Medulla oblongata (tissue), 1 donor: ENCODE results near the gene MAGEA12.
"Not testable (repeated sequence)": the region's sequence is repeated elsewhere in the genome, so short reads cannot be mapped to it uniquely, and the experiment has no call there.

Experiments used
- DNase-seq: peaks from one replicate; pipeline ENCODE4 v3.0.0-alpha.2; 2015; ENCODE audit errors: extremely low spot score

The MAGEA12 gene, protein sequence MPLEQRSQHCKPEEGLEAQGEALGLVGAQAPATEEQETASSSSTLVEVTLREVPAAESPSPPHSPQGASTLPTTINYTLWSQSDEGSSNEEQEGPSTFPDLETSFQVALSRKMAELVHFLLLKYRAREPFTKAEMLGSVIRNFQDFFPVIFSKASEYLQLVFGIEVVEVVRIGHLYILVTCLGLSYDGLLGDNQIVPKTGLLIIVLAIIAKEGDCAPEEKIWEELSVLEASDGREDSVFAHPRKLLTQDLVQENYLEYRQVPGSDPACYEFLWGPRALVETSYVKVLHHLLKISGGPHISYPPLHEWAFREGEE

DNA sequence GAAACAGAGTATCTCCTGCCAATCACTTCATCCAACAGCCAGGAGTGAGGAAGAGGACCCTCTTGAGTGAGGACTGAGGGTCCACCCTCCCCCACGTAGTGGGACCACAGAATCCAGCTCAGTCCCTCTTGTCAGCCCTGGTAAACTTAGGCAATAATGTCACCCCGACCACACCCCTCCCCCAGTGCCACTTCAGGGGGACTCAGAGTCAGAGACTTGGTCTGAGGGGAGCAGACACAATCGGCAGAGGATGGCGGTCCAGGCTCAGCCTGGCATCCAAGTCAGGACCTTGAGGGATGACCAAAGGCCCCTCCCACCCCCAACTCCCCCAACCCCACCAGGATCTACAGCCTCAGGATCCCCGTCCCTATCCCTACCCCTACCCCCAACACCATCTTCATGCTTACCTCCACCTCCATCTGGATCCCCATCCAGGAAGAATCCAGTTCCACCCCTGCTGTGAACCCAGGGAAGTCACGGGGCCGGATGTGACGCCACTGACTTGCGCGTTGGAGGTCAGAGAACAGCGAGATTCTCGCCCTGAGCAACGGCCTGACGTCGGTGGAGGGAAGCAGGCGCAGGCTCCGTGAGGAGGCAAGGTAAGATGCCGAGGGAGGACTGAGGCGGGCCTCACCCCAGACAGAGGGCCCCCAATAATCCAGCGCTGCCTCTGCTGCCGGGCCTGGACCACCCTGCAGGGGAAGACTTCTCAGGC, at the start of gene MAGEA12, which contains the start of gene CSAG1:
Gene MAGEA12, plus strand, starts transcription at position 497 of the 715 bp plus-strand sequence. CDS start 2,405 bp downstream, outside the sequence.
Gene CSAG1, minus strand, starts transcription at position 461 of the 715 bp plus-strand sequence. CDS start 1,261 bp downstream, outside the sequence.
- DNase-seq: no peak

- DNase-seq: not testable (repeated sequence)
These were observed 35.3 kb upstream of the MAGEA12 start, which contains the start of gene MAGEA3 for GRCh38 chrX:152697952-152698931. MAGEA3 (plus strand) TSS chrX:152698794; CDS start chrX:152700833, 2,039 bp downstream.

DNA sequence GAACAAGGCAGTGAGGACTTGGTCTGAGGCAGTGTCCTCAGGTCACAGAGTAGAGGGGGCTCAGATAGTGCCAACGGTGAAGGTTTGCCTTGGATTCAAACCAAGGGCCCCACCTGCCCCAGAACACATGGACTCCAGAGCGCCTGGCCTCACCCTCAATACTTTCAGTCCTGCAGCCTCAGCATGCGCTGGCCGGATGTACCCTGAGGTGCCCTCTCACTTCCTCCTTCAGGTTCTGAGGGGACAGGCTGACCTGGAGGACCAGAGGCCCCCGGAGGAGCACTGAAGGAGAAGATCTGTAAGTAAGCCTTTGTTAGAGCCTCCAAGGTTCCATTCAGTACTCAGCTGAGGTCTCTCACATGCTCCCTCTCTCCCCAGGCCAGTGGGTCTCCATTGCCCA, 33.2 kb upstream of the MAGEA12 start:
- not testable (repeated sequence) for DNase-seq

- not testable (repeated sequence) for DNase-seq
These were observed 27.1 kb upstream of the MAGEA12 start for GRCh38 chrX:152706500-152706899.

DNA sequence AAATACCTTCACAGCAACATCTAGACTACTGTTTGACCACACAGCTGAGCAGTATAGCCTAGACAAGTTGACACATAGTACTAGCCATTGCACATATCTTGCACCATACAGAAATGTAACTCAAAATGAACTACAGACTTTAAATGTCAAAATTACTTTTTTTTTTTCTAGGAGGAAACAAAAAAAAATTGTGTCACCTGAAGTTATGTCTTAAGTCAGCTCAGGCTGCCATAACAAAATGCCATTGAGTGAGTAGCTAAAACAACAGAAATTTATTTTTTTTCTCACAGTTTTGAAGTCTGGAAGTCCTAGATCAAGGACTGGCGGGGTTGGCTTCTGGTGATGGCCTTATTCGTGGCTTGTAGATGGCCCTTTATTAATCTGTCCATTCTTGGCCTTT, 24.4 kb upstream of the MAGEA12 start, which contains the start of gene CSAG2:
Gene CSAG2, minus strand, starts transcription at position 101 of the 400 bp plus-strand sequence. CDS start 161 bp downstream, outside the sequence.
- not testable (repeated sequence) for DNase-seq

- not testable (repeated sequence) for DNase-seq
These were observed 20.4 kb upstream of the MAGEA12 start for GRCh38 chrX:152713195-152713594.

DNA sequence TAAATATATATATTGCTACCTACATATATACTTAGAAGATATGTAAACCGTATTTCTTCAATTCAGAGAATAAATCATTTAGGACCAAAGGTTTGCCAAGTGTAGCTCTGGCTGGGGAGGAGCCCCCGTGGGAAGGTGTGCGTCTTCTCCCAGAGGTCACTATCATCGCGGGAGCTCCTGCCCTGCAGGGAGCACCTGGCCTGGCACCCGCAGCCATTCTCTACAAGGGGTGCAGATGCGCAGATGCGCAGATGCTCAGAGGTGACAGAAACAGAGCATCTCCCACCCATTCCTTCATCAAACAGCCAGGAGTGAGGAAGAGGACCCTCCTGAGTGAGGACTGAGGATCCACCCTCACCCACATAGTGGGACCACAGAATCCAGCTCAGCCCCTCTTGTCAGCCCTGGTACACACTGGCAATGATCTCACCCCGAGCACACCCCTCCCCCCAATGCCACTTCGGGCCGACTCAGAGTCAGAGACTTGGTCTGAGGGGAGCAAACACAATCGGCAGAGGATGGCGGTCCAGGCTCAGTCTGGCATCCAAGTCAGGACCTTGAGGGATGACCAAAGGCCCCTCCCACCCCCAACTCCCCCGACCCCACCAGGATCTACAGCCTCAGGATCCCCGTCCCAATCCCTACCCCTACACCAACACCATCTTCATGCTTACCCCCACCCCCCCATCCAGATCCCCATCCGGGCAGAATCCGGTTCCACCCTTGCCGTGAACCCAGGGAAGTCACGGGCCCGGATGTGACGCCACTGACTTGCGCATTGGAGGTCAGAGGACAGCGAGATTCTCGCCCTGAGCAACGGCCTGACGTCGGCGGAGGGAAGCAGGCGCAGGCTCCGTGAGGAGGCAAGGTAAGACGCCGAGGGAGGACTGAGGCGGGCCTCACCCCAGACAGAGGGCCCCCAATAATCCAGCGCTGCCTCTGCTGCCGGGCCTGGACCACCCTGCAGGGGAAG, 19.5 kb upstream of the MAGEA12 start, which contains the start of gene MAGEA2B:
Gene MAGEA2B, plus strand, starts transcription at position 814 of the 973 bp plus-strand sequence. CDS start 2,479 bp downstream, outside the sequence.
- DNase-seq: not testable (repeated sequence)

DNA sequence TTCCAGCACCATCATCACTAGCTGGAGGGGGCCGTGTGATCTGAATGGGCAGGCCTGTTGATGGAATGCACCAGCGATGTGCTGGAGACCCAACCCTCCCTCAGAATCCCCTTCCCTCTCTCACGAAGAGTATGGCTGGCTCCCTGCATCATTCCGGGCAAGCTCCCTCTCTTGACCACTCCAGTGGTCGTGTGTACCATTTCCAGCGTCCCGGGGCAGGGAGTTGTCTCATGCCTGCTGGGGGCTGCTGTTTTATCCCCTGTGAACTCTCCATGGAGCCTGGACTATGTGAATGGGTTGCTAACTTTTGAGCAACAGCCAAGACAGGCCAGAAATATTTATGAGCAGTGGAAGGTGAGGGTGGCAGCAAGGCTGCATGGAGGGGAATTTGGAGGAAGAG, 8.1 kb upstream of the MAGEA12 start:
- no peak for DNase-seq

DNA sequence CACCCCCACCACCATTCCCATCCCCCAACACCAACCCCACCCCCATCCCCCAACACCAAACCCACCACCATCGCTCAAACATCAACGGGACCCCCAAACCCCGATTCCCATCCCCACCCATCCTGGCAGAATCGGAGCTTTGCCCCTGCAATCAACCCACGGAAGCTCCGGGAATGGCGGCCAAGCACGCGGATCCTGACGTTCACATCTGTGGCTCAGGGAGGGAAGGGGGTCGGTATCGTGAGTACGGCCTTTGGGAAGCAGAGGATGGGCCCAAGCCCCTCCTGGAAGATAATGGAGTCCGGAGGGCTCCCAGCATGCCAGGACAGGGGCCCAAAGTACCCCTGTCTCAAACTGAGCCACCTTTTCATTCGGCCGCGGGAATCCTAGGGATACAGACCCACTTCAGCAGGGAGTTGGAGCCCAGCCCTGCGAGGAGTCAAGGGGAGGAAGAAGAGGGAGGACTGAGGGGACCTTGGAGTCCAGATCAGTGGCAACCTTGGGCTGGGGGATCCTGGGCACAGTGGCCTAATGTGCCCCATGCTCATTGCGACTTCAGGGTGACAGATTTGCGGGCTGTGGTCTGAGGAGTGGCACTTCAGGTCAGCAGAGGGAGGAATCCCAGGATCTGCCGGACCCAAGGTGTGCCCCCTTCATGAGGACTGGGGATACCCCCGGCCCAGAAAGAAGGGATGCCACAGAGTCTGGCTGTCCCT, 744 bp downstream of the MAGEA12 start:
- DNase-seq: not testable (repeated sequence)

- no peak for DNase-seq
These were observed 1.5 kb downstream of the MAGEA12 start for GRCh38 chrX:152735101-152735500.

GRCh38 chrX:152735860-152736511, 2.4 kb downstream of the MAGEA12 start:
- no peak for DNase-seq

DNA sequence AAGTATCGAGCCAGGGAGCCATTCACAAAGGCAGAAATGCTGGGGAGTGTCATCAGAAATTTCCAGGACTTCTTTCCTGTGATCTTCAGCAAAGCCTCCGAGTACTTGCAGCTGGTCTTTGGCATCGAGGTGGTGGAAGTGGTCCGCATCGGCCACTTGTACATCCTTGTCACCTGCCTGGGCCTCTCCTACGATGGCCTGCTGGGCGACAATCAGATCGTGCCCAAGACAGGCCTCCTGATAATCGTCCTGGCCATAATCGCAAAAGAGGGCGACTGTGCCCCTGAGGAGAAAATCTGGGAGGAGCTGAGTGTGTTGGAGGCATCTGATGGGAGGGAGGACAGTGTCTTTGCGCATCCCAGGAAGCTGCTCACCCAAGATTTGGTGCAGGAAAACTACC, 3.0 kb downstream of the MAGEA12 start:
- not testable (repeated sequence) for DNase-seq

- DNase-seq: no peak
These were observed 5.0 kb downstream of the MAGEA12 start for GRCh38 chrX:152738560-152738959.

DNA sequence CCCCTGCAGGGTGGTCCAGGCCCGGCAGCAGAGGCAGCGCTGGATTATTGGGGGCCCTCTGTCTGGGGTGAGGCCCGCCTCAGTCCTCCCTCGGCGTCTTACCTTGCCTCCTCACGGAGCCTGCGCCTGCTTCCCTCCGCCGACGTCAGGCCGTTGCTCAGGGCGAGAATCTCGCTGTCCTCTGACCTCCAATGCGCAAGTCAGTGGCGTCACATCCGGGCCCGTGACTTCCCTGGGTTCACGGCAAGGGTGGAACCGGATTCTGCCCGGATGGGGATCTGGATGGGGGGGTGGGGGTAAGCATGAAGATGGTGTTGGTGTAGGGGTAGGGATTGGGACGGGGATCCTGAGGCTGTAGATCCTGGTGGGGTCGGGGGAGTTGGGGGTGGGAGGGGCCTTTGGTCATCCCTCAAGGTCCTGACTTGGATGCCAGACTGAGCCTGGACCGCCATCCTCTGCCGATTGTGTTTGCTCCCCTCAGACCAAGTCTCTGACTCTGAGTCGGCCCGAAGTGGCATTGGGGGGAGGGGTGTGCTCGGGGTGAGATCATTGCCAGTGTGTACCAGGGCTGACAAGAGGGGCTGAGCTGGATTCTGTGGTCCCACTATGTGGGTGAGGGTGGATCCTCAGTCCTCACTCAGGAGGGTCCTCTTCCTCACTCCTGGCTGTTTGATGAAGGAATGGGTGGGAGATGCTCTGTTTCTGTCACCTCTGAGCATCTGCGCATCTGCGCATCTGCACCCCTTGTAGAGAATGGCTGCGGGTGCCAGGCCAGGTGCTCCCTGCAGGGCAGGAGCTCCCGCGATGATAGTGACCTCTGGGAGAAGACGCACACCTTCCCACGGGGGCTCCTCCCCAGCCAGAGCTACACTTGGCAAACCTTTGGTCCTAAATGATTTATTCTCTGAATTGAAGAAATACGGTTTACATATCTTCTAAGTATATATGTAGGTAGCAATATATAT, 20.4 kb downstream of the MAGEA12 start, which contains the start of gene MAGEA2:
Gene MAGEA2, minus strand, starts transcription at position 157 of the 965 bp plus-strand sequence. CDS start 2,479 bp downstream, outside the sequence.
- not testable (repeated sequence) for DNase-seq

- not testable (repeated sequence) for DNase-seq
These were observed 21.3 kb downstream of the MAGEA12 start for GRCh38 chrX:152754871-152755270.

GRCh38 chrX:152758918-152759317, 25.4 kb downstream of the MAGEA12 start, which contains the start of gene CSAG3:
CSAG3 (plus strand) TSS chrX:152759218.
- DNase-seq: not testable (repeated sequence)

DNA sequence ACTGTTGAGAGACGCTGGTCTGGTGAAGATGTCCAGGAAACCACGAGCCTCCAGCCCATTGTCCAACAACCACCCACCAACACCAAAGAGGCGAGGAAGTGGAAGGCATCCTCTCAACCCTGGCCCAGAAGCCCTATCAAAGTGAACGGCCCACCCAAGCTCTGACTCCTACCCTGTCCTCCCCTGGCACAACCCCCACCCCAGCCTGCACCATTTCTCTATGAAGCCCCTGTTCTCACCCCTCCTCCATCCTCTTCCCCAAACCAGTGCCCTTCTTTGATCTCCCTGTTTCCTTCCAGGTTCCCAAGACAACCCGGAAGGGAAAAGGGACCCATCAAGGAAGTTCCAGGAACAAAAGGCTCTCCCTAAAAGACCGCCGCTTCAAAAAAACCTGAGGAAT, 26.0 kb downstream of the MAGEA12 start:
- DNase-seq: not testable (repeated sequence)
